ENCODE measurements around the gene SDSL.

DNA sequence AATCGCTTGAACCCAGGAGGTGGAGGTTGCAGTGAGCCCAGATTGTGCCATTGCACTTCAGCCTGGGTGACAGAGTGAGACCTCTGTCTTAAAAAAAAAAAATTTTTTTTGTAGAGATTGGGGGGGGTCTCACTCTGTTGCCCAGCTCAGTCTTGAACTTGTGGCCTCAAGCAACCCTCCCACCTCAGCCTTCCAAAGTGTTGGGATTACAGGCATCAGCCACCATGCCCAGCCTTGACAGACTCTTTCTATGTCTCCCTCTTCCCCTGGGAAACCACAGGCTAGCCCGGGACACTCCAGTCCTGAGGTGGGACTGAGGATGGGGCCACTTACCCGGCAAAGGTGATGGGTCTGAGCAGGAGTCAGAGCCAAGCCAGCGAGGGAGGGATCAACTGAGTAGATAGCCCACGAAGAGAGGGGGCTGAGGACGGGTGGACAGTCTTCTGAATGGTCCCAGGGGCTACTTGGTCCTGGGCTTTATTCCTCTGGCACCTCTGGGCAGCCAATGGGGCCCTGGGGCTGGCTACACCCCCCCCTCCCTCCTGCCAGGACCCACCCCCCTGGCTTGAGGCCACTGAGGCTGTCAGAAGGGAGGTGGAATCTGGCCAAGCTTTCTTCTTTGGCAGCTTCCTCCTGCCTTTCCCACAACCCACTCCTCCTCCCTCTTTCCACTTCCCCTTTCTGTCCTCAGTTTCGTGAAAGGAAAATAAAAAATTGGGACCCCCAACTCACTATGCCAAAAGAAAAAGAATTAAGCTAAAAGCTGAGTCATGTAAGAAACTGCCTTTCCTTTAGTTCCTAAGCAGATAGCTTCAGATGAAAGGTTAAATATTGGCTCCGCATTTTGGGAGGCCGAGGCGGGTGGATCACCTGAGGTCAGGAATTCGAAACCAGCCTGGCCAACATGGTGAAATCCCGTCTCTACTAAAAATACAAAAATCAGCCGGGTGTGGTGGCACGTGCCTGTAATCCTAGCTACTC, 18.5 kb upstream of the SDSL start, which contains the start of gene SDS:
- TF ChIP-seq, protein P1, sequence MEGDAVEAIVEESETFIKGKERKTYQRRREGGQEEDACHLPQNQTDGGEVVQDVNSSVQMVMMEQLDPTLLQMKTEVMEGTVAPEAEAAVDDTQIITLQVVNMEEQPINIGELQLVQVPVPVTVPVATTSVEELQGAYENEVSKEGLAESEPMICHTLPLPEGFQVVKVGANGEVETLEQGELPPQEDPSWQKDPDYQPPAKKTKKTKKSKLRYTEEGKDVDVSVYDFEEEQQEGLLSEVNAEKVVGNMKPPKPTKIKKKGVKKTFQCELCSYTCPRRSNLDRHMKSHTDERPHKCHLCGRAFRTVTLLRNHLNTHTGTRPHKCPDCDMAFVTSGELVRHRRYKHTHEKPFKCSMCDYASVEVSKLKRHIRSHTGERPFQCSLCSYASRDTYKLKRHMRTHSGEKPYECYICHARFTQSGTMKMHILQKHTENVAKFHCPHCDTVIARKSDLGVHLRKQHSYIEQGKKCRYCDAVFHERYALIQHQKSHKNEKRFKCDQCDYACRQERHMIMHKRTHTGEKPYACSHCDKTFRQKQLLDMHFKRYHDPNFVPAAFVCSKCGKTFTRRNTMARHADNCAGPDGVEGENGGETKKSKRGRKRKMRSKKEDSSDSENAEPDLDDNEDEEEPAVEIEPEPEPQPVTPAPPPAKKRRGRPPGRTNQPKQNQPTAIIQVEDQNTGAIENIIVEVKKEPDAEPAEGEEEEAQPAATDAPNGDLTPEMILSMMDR (IDR thresholded peaks at IDR 0.05): no peak
- TF ChIP-seq POLR2A (IDR thresholded peaks at IDR 0.05) (no peak), POLR2AphosphoS5 (IDR thresholded peaks at IDR 0.05; ENCODE audit: insufficient read depth in 1 of 2, low read depth in 1 of 2) (no peak)
